HG03280 (cell line): ENCODE results near the gene PNPLA7.

Experiments used
- ATAC-seq: cut with Tn5 transposase; IDR thresholded peaks from one replicate; pipeline ENCODE4 v1.9.1; 2021; ENCODE audit warnings: mild to moderate bottlenecking, moderate library complexity; ENCODE audit not compliant: unreplicated experiment

PNPLA7 gene

GRCh38 chr9:137497921-137498719, 52.1 kb downstream of the PNPLA7 start:
- no peak for ATAC-seq

DNA sequence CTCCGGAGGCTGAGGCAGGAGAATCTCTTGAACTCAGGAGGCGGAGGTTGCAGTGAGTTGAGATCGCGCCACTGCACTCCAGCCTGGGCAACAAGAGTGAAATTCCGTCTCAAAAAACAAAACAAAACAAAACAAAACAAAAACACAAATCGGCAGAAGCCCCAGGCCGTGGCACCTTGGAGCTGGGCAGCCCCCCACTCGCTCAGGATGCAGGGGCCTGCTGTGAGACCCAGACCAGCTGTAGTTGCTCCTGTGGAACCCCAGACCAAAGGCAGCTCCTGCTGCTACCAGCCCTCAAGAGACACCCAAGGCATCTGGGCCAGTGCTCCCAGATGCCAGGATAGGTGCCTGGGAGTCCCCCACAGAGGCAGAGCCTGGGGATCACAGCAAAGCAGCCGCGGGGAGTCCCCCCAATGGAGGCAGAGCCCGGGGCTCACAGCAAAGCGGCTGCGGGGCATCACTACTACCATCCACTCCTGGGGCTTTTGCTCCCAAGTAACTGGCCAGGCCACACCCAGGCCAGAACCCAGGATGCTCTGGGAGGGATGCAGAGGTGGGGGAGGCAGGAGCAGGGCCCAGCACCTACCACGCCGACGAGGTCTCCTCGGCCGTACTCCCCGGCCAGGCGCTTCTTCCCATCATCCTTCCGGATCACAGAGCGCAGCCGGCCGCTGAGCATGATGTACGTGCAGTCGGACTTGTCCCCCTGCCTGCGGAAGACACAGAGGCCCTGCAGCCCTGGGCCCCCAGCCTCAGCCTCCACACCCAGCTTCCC, 53.4 kb downstream of the PNPLA7 start:
- no peak for ATAC-seq

DNA sequence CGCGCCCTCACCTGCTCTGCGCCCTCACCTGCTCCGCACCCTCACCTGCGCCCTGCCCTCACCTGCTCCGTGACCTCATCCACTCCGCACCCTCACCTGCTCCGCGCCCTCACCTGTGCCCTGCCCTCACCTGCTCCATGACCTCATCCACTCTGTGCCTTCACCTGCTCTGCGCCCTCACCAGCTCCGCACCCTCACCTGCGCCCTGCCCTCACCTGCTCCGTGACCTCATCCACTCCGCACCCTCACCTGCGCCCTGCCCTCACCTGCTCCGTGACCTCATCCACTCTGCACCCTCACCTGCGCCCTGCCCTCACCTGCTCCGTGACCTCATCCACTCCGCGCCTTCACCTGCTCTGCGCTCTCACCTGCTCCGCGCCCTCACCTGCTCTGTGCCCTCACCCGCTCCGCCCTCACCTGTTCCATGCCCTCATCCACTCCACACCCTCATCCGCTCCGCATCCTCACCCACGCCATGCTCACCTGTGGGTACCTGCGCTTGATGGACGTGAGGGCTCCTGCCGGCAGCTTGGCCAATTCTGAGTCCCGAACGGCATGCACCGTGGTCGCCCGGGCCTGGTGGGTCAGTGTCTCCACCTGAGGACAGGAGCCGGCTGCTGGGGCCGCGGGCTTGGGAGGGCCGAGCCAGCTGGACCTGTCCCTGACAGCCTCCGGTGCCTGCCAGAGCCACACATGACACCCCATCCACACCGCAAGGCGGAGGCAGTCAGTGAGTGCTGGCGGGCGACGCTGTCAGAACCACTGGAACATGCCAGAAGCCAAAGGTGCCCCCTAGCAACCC, 55.5 kb downstream of the PNPLA7 start:
- no peak for ATAC-seq

DNA sequence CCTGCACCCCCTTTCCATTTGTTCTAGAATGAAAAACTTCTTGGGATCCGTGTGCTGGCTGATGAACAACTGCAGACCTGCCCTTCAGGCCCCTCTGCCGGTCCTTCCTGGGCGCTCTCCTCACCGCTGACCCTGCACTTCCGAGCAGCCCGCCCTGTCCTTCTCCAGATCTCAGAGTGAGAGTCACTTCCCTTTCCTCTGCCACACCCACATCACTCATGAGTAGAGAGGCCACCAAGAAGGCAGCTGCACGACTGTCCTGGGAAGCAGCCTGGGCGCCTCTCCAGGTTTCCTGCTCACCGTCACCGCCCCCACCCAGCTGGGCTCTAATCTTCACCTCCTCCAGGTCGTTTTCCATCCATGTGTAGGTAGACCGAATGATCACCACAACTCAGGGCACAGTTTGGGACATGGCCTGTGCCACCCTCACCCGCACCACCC, 56.1 kb downstream of the PNPLA7 start:
- ATAC-seq: no peak

- no peak for ATAC-seq
These were observed 56.7 kb downstream of the PNPLA7 start for GRCh38 chr9:137493364-137494103.

GRCh38 chr9:137492464-137493363, 57.5 kb downstream of the PNPLA7 start:
- no peak for ATAC-seq

GRCh38 chr9:137491735-137492432, 58.3 kb downstream of the PNPLA7 start:
- ATAC-seq: no peak

DNA sequence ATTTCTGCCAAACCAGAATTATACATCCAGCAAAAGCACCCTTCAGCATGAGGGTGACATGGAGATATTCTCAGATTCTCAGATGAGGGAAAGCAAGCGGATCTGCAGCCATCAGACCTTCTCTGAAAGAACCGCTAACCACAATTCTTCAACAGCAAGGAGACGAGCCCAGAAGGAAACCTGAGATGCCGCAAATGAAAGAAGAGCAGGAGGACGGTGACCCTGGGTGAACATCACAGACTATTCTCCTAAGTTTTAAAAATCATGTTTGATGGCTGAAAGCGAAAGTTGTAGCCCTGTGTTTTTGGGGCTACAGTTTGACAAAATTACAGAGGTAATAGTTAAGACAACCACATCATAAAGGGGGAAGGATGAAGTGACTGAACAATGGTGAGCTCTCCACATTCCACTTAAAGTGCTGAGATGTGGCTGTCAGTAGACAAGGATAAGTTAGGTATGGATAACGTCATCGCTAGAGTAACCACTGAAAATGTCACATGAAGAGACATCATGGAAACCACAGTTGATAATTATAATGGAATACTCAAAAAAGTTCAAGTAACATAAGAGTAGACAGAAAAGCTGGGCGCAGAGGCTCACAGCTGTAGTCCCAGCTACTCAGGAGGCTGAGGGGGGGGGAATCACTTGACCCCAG, 59.5 kb downstream of the PNPLA7 start:
- ATAC-seq: no peak

GRCh38 chr9:137488906-137489305, 61.3 kb downstream of the PNPLA7 start:
- ATAC-seq: no peak

DNA sequence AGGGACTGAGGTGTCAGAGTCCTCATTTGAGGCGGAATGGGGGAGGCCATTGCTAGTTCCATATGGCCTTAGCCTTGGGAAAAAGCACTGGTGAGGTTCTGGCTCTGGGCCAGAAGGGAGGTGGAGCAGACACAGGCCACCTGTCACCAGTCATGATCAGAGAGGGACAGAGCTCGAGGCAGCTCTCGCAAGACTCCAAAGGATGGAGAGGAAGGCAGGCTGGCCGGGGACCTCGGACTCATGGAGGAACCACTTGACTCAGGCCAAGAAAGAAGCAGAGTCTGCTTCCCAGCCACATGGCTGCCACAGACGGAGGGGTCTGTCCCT, 61.9 kb downstream of the PNPLA7 start:
- ATAC-seq: no peak

DNA sequence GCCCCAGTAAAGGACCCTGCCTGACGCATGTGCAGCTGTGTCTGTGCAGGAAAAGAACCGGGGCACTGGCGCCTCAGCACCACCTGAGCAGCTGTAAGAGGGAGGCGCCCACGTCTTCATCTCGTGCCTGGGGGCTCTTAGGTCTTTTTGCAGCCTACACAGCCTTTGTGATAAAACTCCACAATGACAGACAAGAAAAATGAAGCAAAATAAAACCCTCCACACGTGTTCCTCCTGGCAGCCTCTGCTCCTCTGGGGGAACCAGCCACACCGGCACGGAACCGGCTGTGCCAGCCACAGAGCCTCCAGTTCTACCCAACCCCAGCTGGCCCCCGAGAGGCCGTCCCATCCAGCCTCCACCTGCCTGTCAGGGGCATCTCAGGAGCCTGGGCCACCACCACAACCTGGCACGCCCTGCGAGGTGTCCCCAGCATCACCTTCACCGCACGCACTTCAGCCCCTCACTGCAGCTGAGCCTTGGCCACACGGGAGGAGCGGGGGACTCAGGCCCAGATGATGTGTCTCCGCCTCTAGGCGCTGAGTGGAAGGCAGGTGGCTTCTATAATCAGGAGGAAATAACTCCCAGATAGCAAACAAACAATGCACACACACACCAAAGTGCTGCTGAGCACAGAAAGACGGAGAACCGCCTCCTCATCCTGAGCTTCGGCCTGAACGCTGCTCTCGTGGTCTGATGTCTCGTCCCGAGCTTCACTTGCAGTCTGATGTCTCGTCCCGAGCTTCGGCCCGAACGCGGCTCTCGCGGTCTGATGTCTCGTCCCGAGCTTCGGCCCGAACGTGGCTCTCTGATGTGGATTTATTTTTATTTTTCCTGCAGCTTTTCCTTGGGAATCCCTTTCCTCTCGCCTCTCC, 62.5 kb downstream of the PNPLA7 start:
- ATAC-seq: no peak

GRCh38 chr9:137486545-137487453, 63.4 kb downstream of the PNPLA7 start:
- ATAC-seq: no peak

GRCh38 chr9:137486141-137486490, 64.1 kb downstream of the PNPLA7 start:
- no peak for ATAC-seq

- no peak for ATAC-seq
These were observed 64.7 kb downstream of the PNPLA7 start for GRCh38 chr9:137485343-137486140.

- no peak for ATAC-seq
These were observed 65.5 kb downstream of the PNPLA7 start for GRCh38 chr9:137484551-137485315.
